ENCODE data around the gene RUNX2. TPM values are rescaled to one million over a fixed set of nuclear protein-coding genes. Genes with fewer than 3 reads are reported as not detected.

Gene RUNX2
- total RNA-seq, 2 donors from 2014 or later = 6.7 to 29.5 TPM

DNA sequence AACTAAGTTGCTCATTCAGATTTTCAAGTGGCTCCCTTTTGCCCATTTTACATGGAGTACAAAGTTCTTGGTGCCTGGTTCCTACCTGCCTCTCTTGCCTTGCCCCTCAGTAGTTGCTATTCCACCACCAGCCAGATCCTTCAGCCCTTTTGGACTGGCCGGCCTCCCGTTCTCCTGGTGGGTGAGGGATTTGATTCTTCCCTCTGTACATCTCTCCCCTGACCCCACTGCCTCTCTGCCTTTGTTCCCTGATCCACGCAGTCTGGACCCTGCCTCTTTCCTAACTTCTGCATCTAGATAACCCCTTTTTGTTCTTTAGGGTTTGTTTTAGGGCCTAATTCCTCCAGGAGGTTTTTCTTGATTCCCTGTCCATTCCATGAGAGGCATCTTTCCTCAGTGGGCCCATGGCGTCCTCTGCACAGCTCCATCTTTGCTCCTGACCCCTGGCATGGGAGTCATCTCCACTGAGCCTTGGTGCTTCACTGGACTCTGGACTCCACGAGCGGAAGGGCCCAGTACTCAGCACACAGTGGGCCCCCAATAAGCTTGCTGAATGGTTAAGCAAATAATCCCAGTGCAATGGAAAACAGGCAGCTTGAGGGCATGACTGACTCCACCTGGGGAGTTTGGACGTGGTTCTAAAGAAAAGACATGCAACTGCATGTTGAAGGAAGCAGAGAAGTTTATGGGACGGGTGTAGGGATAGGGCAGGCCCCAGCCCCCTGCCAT, 358.9 kb downstream of the RUNX2 start:
- Mint-ChIP-seq H3K9me3 (no peaks in the 10 kb centered on the region), H3K27ac (peak overlapping the region in 1 of 2 donors; percentile 36), H3K36me3 (peaks cover 4% of the 10 kb centered on the region), H3K27me3 (peaks cover 8 to 9% of the 10 kb centered on the region in 2 donors), H3K4me3 (no peak overlapping the region), H3K4me1 (ENCODE audit: low read depth in 2 of 2) (peaks cover 3 to 27% of the 10 kb centered on the region in 2 donors)
- ATAC-seq = peak in 1 of 2 donors; percentile 5
- DNase-seq (ENCODE audit: low spot score) = no peak

DNA sequence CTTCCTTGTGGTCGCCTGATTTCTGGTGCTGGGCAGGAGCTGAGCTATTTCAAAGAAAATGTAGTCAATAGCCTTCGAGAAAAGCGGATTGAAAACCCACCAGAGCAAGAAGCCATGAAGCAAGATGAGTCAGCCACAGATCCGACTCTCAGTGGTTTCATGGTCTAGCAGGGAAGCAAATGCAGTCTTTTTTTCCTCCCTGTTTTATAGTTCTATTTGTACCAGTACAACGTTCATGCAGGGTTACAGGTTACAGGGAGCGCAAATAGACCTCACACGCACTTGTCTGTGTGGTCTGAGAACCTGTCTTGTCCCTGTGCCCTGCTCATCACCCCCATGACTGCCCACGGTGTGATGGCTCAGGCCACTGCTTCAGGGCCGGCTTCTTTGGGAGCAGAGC, 359.4 kb downstream of the RUNX2 start:
- DNase-seq (ENCODE audit: low spot score) (no peak), ATAC-seq (peak in 1 of 2 donors; percentile 58)
- Mint-ChIP-seq H3K36me3 (no peaks in the 10 kb centered on the region), H3K4me3 (no peak overlapping the region), H3K27me3 (peaks cover 8 to 9% of the 10 kb centered on the region in 2 donors), H3K4me1 (ENCODE audit: low read depth in 2 of 2) (peaks cover 0 to 22% of the 10 kb centered on the region in 2 donors), H3K27ac (peak overlapping the region in 1 of 2 donors; percentile 63), H3K9me3 (no peaks in the 10 kb centered on the region)

DNA sequence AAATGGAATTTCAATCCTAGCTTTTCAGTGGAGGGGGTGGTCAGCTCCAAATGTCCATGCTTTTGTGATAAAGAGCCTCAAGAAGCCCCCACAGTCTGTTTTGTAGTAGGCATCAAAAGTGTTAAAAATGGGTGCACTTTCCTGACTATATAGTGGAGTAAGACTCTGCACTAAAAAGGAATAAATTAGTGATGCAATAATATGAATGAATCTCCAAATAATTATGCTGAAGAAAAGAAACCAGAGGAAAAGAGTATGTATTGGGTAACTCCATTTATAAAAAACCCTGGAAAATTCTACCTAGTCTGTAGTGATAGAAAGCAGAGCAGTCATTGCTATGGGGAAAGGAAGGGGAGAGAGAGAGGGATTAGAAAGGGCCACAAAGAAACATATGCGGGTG, 360.1 kb downstream of the RUNX2 start:
- DNase-seq (ENCODE audit: low spot score) (no peak), ATAC-seq (no peak)
- Mint-ChIP-seq H3K9me3 (no peaks in the 10 kb centered on the region), H3K27me3 (peaks cover 8 to 9% of the 10 kb centered on the region in 2 donors), H3K4me3 (no peak overlapping the region), H3K36me3 (no peaks in the 10 kb centered on the region), H3K27ac (peak overlapping the region in 1 of 2 donors; percentile 63), H3K4me1 (ENCODE audit: low read depth in 2 of 2) (peaks cover 0 to 22% of the 10 kb centered on the region in 2 donors)

- H3K27ac Mint-ChIP-seq = no peak overlapping the region
- no peaks in the 10 kb centered on the region for H3K9me3 Mint-ChIP-seq
- H3K4me3 Mint-ChIP-seq = no peak overlapping the region
- no peaks in the 10 kb centered on the region for H3K36me3 Mint-ChIP-seq
- ATAC-seq (no peak), DNase-seq (ENCODE audit: low spot score) (peak; percentile 6)
- peaks cover 8 to 9% of the 10 kb centered on the region in 2 donors for H3K27me3 Mint-ChIP-seq
- peaks cover 3 to 29% of the 10 kb centered on the region in 2 donors for H3K4me1 Mint-ChIP-seq (ENCODE audit: low read depth in 2 of 2)
Observed at GRCh38 chr6:45689926-45690615, 361.9 kb downstream of the RUNX2 start.

- Mint-ChIP-seq H3K4me3 (no peak overlapping the region), H3K27me3 (peaks cover 8 to 9% of the 10 kb centered on the region in 2 donors), H3K36me3 (no peaks in the 10 kb centered on the region), H3K9me3 (no peaks in the 10 kb centered on the region), H3K4me1 (ENCODE audit: low read depth in 2 of 2) (peaks cover 3 to 29% of the 10 kb centered on the region in 2 donors), H3K27ac (no peak overlapping the region)
- ATAC-seq (peak in 1 of 2 donors; percentile 36), DNase-seq (ENCODE audit: low spot score) (peak; percentile 31)
Observed at GRCh38 chr6:45690846-45691245, 362.7 kb downstream of the RUNX2 start.

DNA sequence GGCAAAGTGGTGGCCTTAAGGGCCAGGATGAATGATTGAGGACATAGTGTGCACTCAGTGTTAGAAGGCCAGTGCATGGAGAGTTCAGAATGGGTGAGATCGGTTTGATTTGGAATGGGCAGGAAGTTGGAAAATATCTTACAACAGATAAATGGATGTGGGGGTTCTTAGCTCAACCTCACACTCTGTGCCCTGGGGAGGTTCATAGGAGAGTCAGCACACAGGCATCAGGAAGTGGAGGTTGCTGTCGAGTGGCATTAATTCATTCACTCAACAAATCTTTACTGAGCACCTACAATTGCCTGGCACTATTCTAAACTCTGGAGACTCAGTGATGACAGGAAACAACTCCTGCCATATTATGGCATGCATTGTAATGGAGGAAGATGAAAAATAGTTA, 363.3 kb downstream of the RUNX2 start:
- Mint-ChIP-seq H3K27ac (no peak overlapping the region), H3K27me3 (peaks cover 6 to 8% of the 10 kb centered on the region in 2 donors)

DNA sequence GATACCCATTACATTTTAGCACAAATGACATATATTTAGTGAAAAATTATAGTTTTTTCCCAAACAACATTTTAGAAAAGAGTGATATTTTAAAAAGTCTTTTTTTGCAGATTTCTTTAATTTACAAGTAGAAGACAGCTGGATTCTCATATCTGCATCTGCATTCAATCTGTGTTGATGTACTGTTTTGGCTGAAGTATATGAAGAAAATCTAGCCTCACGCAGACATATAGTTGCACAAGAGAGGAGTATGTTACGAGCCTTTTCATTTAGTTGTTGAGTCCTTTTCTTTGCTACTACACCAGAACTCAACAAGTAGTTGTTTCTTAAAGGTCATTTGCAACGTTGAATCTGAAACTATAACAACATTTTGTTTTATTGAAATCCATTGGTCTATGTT, 363.9 kb downstream of the RUNX2 start:
- Mint-ChIP-seq H3K9me3 (no peaks in the 10 kb centered on the region), H3K4me1 (ENCODE audit: low read depth in 2 of 2) (peaks cover 3 to 25% of the 10 kb centered on the region in 2 donors)

More for the DNA sequence above, 363.3 kb downstream of the RUNX2 start:
- Mint-ChIP-seq H3K36me3 (no peaks in the 10 kb centered on the region), H3K4me3 (no peak overlapping the region), H3K4me1 (ENCODE audit: low read depth in 2 of 2) (peaks cover 3 to 29% of the 10 kb centered on the region in 2 donors), H3K9me3 (no peaks in the 10 kb centered on the region)
- DNase-seq (ENCODE audit: low spot score) (peak; percentile 6), ATAC-seq (no peak)

DNA sequence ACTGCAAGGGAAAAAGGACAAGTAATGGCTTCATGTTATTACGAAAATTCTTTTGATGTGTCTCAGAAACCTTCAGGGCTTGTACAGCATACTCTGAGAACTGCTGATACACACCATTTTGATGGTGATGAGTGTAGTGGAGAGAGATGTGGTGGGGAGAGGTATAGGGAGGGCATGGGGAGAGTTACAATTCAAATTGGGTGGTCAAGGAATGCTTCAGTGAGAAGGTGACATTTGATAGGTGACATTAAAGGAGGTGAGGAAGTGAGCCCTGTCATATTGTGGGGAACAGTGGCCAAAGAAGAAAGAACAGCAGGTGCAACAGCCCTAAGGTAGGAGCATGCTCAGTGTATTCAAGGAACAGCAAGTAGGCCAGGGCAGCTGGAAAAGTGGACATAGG, 368.6 kb downstream of the RUNX2 start:
- no peaks in the 10 kb centered on the region for H3K9me3 Mint-ChIP-seq
- no peak for DNase-seq (ENCODE audit: low spot score)
- no peaks in the 10 kb centered on the region for H3K36me3 Mint-ChIP-seq
- H3K4me1 Mint-ChIP-seq (ENCODE audit: low read depth in 2 of 2) = peaks cover 3 to 7% of the 10 kb centered on the region in 2 donors
- no peak overlapping the region for H3K4me3 Mint-ChIP-seq
- H3K27me3 Mint-ChIP-seq = no peaks in the 10 kb centered on the region
- H3K27ac Mint-ChIP-seq = no peak overlapping the region
- no peak for ATAC-seq

More for the DNA sequence above, 363.9 kb downstream of the RUNX2 start:
- Mint-ChIP-seq H3K4me3 (no peak overlapping the region), H3K27me3 (peaks cover 3 to 8% of the 10 kb centered on the region in 2 donors), H3K27ac (no peak overlapping the region), H3K36me3 (no peaks in the 10 kb centered on the region)
- DNase-seq (ENCODE audit: low spot score) = peak; percentile 13
- no peak for ATAC-seq

DNA sequence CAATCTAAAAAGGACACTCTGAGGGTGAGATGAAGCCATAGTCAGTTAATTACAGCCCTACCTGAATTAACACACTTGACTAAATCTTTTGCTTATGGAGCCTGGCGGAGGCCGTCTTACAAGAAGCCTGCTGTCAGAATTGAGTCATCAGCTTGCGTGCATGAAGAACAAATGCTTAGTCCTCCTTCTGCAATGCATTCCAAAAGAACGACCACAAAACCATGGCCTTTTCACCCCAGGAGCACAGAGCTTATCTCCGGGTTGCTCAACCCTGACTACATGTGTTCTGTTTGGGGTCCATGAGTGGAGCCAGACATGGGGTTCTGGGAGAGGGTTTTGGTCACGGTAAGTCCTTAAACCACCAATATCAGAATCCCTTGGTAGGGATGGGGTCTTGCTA, 369.5 kb downstream of the RUNX2 start:
- ATAC-seq = no peak
- peaks cover 0 to 3% of the 10 kb centered on the region in 2 donors for H3K27me3 Mint-ChIP-seq
- no peak for DNase-seq (ENCODE audit: low spot score)
- H3K4me3 Mint-ChIP-seq = no peak overlapping the region
- H3K9me3 Mint-ChIP-seq = no peaks in the 10 kb centered on the region
- H3K36me3 Mint-ChIP-seq = no peaks in the 10 kb centered on the region
- H3K4me1 Mint-ChIP-seq (ENCODE audit: low read depth in 2 of 2) = peaks cover 3 to 7% of the 10 kb centered on the region in 2 donors
- H3K27ac Mint-ChIP-seq = no peak overlapping the region

- Mint-ChIP-seq H3K4me3 (no peak overlapping the region), H3K4me1 (ENCODE audit: low read depth in 2 of 2) (peaks cover 3 to 7% of the 10 kb centered on the region in 2 donors), H3K27me3 (peaks cover 0 to 3% of the 10 kb centered on the region in 2 donors), H3K27ac (no peak overlapping the region), H3K36me3 (no peaks in the 10 kb centered on the region), H3K9me3 (no peaks in the 10 kb centered on the region)
- no peak for ATAC-seq
- no peak for DNase-seq (ENCODE audit: low spot score)
Observed at GRCh38 chr6:45698046-45698445, 369.9 kb downstream of the RUNX2 start.

GRCh38 chr6:45699663-45700062, 371.5 kb downstream of the RUNX2 start:
- Mint-ChIP-seq H3K4me3 (no peak overlapping the region), H3K27me3 (peaks cover 0 to 3% of the 10 kb centered on the region in 2 donors), H3K9me3 (no peaks in the 10 kb centered on the region), H3K4me1 (ENCODE audit: low read depth in 2 of 2) (peaks cover 1 to 3% of the 10 kb centered on the region in 2 donors), H3K36me3 (no peaks in the 10 kb centered on the region), H3K27ac (no peak overlapping the region)
- ATAC-seq (no peak), DNase-seq (ENCODE audit: low spot score) (no peak)

- H3K36me3 Mint-ChIP-seq = no peaks in the 10 kb centered on the region
- no peaks in the 10 kb centered on the region for H3K4me1 Mint-ChIP-seq (ENCODE audit: low read depth in 2 of 2)
- peaks cover 0 to 3% of the 10 kb centered on the region in 2 donors for H3K27me3 Mint-ChIP-seq
- no peak overlapping the region for H3K4me3 Mint-ChIP-seq
- ATAC-seq (no peak), DNase-seq (ENCODE audit: low spot score) (no peak)
- H3K27ac Mint-ChIP-seq = peak overlapping the region in 1 of 2 donors; percentile 62
- no peaks in the 10 kb centered on the region for H3K9me3 Mint-ChIP-seq
Observed at GRCh38 chr6:45702849-45703739, 375.0 kb downstream of the RUNX2 start.

DNA sequence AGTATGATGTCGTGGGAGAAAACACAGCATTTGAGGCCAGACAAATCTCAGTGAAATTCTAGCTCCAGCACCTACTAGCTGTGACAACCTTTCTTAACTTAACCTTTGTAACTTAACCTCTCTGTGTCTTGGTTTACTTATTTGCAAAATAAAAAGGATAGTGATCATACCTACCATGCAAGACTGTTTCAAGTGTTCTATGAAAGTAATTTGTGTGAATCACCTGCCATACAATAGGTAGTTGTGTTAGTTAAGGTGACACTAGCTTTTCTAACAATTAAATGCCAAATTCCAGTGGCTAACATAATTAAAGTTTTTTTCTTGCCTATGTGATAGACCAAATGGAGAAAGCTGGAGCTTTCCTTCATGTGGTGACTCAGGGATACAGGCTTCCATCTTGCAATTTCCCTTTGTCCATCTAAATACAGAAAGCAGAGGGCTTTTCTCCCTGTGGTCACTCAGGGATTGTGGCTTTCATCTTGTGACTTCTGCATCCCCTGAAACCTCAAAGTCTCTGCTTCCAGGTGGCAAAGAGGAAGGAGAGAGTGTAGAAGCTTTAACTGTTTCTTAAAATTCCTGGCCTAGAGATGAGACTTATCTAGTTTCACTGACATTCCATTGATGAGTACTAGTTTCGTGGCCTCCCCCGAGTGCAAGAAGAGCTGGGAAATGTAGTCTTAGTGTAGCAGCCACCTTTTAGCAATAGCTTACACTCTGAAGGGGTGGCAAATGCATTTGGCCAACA, 376.1 kb downstream of the RUNX2 start:
- DNase-seq (ENCODE audit: low spot score) = no peak
- no peak overlapping the region for H3K4me3 Mint-ChIP-seq
- peak overlapping the region in 1 of 2 donors; percentile 62 for H3K27ac Mint-ChIP-seq

More for the DNA sequence above, 376.1 kb downstream of the RUNX2 start:
- no peak for ATAC-seq
- H3K4me1 Mint-ChIP-seq (ENCODE audit: low read depth in 2 of 2) = peaks cover 0 to 2% of the 10 kb centered on the region in 2 donors
- no peaks in the 10 kb centered on the region for H3K9me3 Mint-ChIP-seq
- H3K27me3 Mint-ChIP-seq = peaks cover 0 to 3% of the 10 kb centered on the region in 2 donors
- H3K36me3 Mint-ChIP-seq = no peaks in the 10 kb centered on the region
